Endodermal cell (in vitro differentiated cells): ENCODE results near the gene NDRG2. TPM values are rescaled to one million over a fixed set of nuclear protein-coding genes. Genes with fewer than 3 reads are reported as not detected.

ENCODE experiments used
- DNase-seq: peaks from one replicate; pipeline ENCODE4 v3.0.0-alpha.2; 2017
- H3K27ac ChIP-seq: 2 replicates; pipeline ENCODE4 v1.5.1; 2013; ENCODE audit warnings: mild to moderate bottlenecking, low read depth, low read length, moderate library complexity
- H3K27me3 ChIP-seq: 2 replicates; pipeline ENCODE4 v1.6.1; 2013; ENCODE audit warnings: mild to moderate bottlenecking, low read length, moderate library complexity; ENCODE audit not compliant: insufficient read depth, control insufficient read depth, poor library complexity, severe bottlenecking
- H3K36me3 ChIP-seq: 2 replicates; pipeline ENCODE4 v1.7.0; 2013; ENCODE audit warnings: mild to moderate bottlenecking, low read length, moderate library complexity; ENCODE audit not compliant: control insufficient read depth, insufficient read depth
- H3K4me1 ChIP-seq: one replicate; pipeline ENCODE4 v1.7.0; 2013; ENCODE audit warnings: low read length; ENCODE audit not compliant: control insufficient read depth, insufficient read depth
- H3K4me3 ChIP-seq: 2 replicates; pipeline ENCODE4 v1.5.1; 2013; ENCODE audit warnings: mild to moderate bottlenecking, low read length, moderate library complexity
- H3K9ac ChIP-seq: 2 replicates; pipeline ENCODE4 v1.6.1; 2013; ENCODE audit warnings: mild to moderate bottlenecking, low read length, moderate library complexity; ENCODE audit not compliant: poor library complexity, severe bottlenecking; ENCODE audit errors: extremely low read depth
- H3K9me3 ChIP-seq: 2 replicates; pipeline ENCODE4 v1.6.1; 2013; ENCODE audit warnings: mild to moderate bottlenecking, low read length, moderate library complexity; ENCODE audit not compliant: control insufficient read depth
- H3K27ac Mint-ChIP-seq: 2 replicates; pipeline ENCODE4 v1.8.0; 2020; ENCODE audit warnings: mixed read lengths
- H3K27me3 Mint-ChIP-seq: 2 replicates; pipeline ENCODE4 v1.8.0; 2021; ENCODE audit warnings: mild to moderate bottlenecking, mixed read lengths; ENCODE audit not compliant: insufficient read depth
- H3K36me3 Mint-ChIP-seq: 2 replicates; pipeline ENCODE4 v1.8.0; 2020; ENCODE audit warnings: low read depth, mixed read lengths
- H3K4me1 Mint-ChIP-seq: 2 replicates; pipeline ENCODE4 v1.8.0; 2020; ENCODE audit warnings: mixed read lengths
- H3K4me3 Mint-ChIP-seq: 2 replicates; pipeline ENCODE4 v1.8.0; 2020; ENCODE audit warnings: mild to moderate bottlenecking, moderate library complexity, mixed read lengths
- H3K9me3 Mint-ChIP-seq: 2 replicates; pipeline ENCODE4 v1.8.0; 2020; ENCODE audit warnings: mild to moderate bottlenecking, mixed read lengths
- WGBS, 2 experiments: methylation state at CpG; one replicate each; pipeline versions ENCODE4 v1.1.5 to v1.1.7; 2013; ENCODE audit warnings: missing lambda C conversion rate in 2 of 2, mixed read lengths in 1 of 2; ENCODE audit not compliant: insufficient coverage in 1 of 2, insufficient read length in 1 of 2; 5-methylcytosine and 5-hydroxymethylcytosine counted together
- total RNA-seq, 2 donors: library from RNA; stranded (reverse); fragmentation: NEBNext Ultra II Directional in 1 of 2; extraction: Animal tissue kit (Norgen Biotek cat#: 25700) in 1 of 2; gene quantifications; 2 replicates in 1 of 2; 3 replicates in 1 of 2; pipeline ENCODE4 v1.2.1, GENCODE V29; 2021
- TF ChIP-seq, protein P1 (sequence below): fragments of 200-600 bp; sonication (generic); conservative IDR thresholded peaks from 2 replicates; pipeline ENCODE4 v1.5.0; 2021; ENCODE audit warnings: antibody characterized with exemption, mild to moderate bottlenecking

The NDRG2 gene
- total RNA-seq, 2 donors from 2014 or later = 46.3 to 52.8 TPM

GRCh38 chr14:21058903-21059302, 34.0 kb upstream of the NDRG2 start:
- Histone ChIP-seq H3K9ac (no peak overlapping the region), H3K4me3 (no peak overlapping the region), H3K36me3 (no peaks in the 10 kb centered on the region), H3K9me3 (no peaks in the 10 kb centered on the region), H3K27ac (no peak overlapping the region), H3K27me3 (no peaks in the 10 kb centered on the region), H3K4me1 (peaks cover 6% of the 10 kb centered on the region)
- TF ChIP-seq, protein P1, sequence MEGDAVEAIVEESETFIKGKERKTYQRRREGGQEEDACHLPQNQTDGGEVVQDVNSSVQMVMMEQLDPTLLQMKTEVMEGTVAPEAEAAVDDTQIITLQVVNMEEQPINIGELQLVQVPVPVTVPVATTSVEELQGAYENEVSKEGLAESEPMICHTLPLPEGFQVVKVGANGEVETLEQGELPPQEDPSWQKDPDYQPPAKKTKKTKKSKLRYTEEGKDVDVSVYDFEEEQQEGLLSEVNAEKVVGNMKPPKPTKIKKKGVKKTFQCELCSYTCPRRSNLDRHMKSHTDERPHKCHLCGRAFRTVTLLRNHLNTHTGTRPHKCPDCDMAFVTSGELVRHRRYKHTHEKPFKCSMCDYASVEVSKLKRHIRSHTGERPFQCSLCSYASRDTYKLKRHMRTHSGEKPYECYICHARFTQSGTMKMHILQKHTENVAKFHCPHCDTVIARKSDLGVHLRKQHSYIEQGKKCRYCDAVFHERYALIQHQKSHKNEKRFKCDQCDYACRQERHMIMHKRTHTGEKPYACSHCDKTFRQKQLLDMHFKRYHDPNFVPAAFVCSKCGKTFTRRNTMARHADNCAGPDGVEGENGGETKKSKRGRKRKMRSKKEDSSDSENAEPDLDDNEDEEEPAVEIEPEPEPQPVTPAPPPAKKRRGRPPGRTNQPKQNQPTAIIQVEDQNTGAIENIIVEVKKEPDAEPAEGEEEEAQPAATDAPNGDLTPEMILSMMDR = no peak
- H3K9me3 Mint-ChIP-seq = no peaks in the 10 kb centered on the region
- H3K27ac Mint-ChIP-seq = no peak overlapping the region
- H3K36me3 Mint-ChIP-seq = no peaks in the 10 kb centered on the region
- 90% methylated on average over 5 of the region's 5 CpGs; no CpG with 5 or more reads in 1 of the 2 experiments for WGBS, 2 experiments
- H3K27me3 Mint-ChIP-seq = no peaks in the 10 kb centered on the region
- H3K4me1 Mint-ChIP-seq = peaks cover 30% of the 10 kb centered on the region
- DNase-seq = no peak
- no peak overlapping the region for H3K4me3 Mint-ChIP-seq

- H3K9me3 Mint-ChIP-seq = no peaks in the 10 kb centered on the region
- Histone ChIP-seq H3K9ac (no peak within 1 kb of the TSS), H3K4me3 (no peak within 1 kb of the TSS), H3K4me1 (peaks cover 2% of the 10 kb centered on the region), H3K36me3 (no peaks in the 10 kb centered on the region), H3K27ac (no peak within 1 kb of the TSS), H3K9me3 (no peaks in the 10 kb centered on the region), H3K27me3 (no peaks in the 10 kb centered on the region)
- no peaks in the 10 kb centered on the region for H3K36me3 Mint-ChIP-seq
- no peak for DNase-seq
- peaks cover 22% of the 10 kb centered on the region for H3K4me1 Mint-ChIP-seq
- 78 to 90% methylated on average over 6 to 8 of the region's 8 CpGs for WGBS, 2 experiments
- H3K27ac Mint-ChIP-seq = no peak within 1 kb of the TSS
- H3K4me3 Mint-ChIP-seq = no peak within 1 kb of the TSS
- H3K27me3 Mint-ChIP-seq = no peaks in the 10 kb centered on the region
- TF ChIP-seq, protein P1 = no peak
Observed at GRCh38 chr14:21057803-21058675, 33.2 kb upstream of the NDRG2 start, which contains the start of gene RNASE8. Gene RNASE8, plus strand, starts transcription at chr14:21057822. Its CDS starts 71 bp downstream, at chr14:21057893.

DNA sequence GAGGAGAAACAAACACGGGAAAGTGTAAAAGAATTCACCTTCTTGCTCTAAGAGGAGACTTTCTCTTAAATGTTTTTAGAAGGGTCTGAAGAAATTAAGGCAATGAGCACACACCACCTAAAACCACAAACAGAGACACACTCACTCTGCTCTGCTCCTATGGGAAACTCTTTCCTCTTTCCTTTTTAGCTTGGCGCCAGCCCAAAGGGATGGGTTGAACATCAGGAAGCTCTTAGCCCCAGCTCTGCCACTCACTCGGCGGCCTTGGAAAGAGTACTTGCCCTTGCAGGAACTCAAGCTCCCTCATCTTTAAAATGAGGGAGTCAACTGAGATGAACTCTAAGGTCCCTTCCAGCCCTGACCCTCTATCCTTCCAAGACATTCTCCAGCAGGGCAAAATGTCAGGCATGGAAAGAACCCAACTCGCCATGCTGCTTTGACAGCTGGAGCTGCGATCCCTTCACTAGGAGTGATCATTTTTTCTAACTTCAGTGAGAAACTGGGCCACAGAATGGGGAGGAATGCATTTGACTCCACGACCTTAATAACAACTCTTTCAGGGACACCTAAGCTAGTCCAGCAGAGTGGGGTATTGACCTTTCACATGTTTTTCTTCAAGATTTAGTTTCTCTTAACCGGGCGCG, 31.8 kb upstream of the NDRG2 start:
- Histone ChIP-seq H3K27ac (no peak overlapping the region), H3K27me3 (no peaks in the 10 kb centered on the region), H3K4me1 (peaks cover 2% of the 10 kb centered on the region), H3K9ac (no peak overlapping the region), H3K36me3 (no peaks in the 10 kb centered on the region), H3K4me3 (no peak overlapping the region), H3K9me3 (no peaks in the 10 kb centered on the region)
- no peaks in the 10 kb centered on the region for H3K9me3 Mint-ChIP-seq
- TF ChIP-seq, protein P1 = no peak
- H3K4me1 Mint-ChIP-seq = peaks cover 18% of the 10 kb centered on the region
- no peaks in the 10 kb centered on the region for H3K36me3 Mint-ChIP-seq
- H3K27me3 Mint-ChIP-seq = no peaks in the 10 kb centered on the region
- H3K4me3 Mint-ChIP-seq = no peak overlapping the region
- H3K27ac Mint-ChIP-seq = no peak overlapping the region
- WGBS, 2 experiments = 93 to 94% methylated on average over 6 to 10 of the region's 10 CpGs
- DNase-seq = no peak
